Astrocyte (in vitro differentiated cells and primary cell): ENCODE measurements around the gene ABHD17B.

Experiments used
- CTCF ChIP-seq: IDR thresholded peaks from 2 replicates; pipeline ENCODE4 v1.5.1; 2011; ENCODE audit warnings: low read depth, mild to moderate bottlenecking, inconsistent platforms, low read length, moderate library complexity; ENCODE audit not compliant: insufficient read depth
- EZH2 ChIP-seq: IDR thresholded peaks from 2 replicates; pipeline ENCODE4 v1.6.1; 2012; ENCODE audit warnings: mild to moderate bottlenecking, low read length, inconsistent platforms; ENCODE audit not compliant: insufficient read depth

DNA sequence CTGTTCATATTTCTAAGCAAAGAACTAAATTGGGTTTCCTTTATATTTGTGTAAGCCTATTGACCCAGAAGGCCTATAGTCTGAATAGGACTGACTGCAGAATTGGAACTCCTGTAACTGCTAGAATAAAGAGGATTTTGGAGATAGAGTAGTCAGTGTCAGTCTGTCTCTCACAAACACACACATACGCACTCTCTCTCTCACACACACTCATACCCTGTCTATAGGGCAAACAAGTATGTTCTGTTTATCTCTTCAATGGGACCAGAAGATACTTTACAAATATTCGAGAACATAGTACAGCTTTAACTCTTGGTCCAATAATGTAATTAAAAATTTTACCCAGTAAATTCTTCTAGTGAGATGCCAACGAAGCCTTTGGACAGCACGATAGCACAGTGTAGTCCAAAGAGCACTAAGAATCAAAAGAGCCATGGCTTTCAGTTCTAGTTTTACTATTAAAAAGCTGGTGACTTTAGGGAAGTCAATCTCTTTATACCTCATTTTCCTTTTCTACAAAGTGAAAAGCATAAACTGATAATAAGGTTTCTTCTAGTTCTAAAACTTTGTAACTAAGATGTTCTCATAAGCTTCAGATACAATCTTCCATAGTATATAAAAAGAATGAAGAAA is 19.3 kb downstream of the ABHD17B start:
- TF ChIP-seq CTCF = no peak
- TF ChIP-seq EZH2 = no peak
